ENCODE results near the gene AKAP8L.

AKAP8L gene

DNA sequence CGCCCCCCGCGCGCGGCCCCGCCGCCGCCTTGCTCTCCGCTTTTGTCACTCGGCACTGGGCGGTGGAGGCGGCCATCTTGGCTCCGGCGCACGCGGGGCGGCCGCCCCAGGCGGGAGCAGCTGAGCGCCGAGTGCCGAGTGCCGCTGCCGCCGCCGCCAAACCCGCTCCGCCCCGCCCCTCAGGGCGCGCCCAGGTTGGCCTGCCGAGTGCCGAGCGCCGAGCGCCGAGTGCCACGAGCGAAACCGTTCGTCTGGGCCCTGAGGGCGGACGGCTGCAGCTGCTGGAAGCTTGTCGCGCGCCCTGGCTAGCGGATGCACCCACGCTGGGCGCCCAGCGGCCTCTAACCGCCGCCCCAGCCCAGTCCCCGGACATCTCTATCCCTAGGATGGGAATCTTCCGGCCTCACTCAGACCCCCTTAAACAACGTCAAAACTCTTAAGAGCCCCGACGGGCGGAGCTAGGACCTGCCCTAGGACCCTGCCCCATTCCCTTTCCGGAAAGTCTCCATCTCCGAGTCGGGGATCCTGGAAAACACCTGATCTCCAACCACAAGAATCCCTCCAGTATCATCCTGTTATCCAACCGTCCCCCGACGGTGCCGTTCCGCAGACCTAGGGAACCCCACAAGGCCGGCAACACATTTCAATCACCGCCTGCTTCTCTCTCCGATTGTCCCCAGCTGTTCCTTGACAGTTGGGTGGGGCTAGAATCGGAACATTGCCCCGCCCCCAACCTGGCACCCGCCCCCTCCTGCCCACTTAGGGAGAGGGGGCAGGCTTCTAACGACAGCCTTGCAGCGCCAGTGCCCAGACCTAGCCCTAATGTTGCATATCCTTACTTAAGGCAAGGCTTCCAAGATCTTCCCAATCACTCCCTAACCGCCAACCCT is 14.1 kb upstream of the AKAP8L start:
- DNase-seq, result peak; percentile 91

DNA sequence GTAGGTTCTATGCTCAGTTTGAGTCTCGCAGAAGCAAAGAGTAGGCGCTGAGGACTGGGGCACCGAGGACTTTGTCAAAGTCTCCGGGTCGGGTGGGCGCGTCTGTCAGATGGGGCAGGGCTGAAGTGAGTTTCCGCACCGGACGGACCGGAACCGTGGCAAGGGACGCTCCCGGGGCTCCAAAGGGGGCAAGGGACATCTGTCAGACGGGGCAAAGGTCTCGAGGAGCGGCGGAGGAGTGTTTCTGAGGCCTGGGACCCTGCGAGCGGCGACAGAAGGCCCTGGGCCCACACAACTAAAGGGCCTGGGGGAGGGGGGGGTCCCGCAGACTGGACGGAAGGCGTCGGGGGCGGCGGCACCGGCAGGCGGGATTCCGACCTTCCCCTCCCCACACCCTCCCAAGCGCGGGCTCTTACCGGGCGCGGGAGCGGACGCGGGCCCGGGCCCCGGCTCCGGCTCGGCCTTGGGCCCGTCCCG is 13.3 kb upstream of the AKAP8L start:
- no peak for DNase-seq

DNA sequence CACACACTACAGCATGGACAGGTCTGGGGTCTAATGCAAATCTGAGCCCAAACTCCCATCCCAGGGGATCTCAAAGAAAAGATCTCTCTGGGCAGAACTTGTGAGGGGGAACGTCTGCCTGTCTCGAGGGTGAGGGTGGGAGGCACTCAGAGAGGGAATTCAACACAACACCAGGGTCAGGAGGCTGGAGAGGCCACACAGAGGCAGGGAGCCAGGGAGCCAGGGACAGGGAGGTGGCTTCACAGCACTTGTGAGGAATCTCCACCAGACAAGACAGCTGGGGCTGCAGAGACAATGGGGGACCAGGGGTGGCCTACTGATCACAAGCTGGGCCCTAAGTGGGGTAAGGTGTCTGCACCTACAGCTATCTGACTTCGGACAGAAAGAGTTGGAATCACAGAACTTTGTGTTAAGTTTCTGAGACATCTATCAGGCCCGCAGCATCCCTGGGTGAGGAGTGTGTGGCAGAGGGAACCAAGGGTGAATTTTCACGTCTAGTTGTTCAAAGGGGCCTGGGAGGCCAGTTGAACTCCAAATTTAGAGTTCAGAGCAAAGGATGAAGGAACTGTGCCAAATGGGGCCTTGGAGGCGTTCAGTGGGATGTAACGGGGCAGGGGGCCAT is 12.7 kb upstream of the AKAP8L start:
- no peak for DNase-seq

DNA sequence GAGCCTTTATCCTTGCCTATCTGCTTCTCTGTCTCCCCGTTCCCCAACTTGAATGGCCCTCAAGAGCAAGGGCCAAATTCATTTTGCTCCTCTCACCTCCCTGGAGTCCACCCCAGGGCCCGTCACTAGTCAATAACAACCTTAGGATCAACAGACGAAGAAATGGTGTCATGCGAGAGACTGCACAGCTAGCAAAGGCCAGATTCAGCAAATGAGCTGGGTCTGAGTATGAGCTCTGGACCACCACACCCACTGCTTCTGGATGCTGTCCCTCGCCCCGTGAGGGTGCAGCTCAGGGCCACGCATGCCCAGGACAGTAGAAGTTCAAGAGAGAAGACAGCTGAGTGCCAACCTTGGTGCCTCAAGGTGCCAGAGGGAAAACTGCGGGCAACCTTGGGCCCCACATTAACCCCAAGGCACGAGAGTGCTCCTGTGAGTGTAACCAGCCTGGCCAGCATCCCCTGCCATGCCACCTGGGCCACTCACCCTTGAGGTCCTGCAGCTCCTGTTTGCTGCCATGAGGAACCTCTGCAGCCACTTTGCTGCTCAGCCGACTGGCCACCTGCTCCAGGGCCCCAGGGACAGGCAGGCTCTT is 11.8 kb upstream of the AKAP8L start:
- DNase-seq, result no peak

DNA sequence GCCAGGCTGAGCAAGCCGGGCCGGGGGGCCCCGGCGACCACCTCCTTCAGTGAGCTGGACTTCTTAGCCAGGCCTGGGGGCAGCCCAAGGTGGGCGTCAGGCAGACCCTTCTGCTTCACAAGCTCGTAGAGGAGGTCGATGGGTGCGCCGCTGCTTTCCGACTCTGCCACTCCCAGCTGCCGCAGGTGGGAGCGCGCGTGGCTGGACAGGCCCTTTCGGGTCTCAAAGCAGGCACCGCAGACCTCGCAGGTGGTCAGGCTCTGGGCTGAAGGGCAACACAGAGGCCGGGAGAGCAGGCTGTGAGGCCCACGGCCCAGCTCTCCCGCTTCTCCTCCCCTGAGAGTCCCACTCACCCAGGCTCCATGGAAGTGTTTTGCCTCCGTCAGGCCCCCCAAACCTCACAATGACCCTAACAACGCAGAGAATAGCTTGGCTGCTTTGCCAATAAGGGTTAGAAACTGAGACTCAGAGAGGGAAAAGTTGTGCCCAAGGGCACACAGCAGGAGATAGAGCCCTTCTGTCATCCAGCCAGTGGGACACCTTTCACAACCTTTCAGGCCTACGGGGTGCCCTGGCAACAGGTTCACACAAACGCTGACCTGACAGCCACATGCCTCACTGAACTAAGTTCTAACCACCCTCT is 11.2 kb upstream of the AKAP8L start:
- no peak for DNase-seq

DNA sequence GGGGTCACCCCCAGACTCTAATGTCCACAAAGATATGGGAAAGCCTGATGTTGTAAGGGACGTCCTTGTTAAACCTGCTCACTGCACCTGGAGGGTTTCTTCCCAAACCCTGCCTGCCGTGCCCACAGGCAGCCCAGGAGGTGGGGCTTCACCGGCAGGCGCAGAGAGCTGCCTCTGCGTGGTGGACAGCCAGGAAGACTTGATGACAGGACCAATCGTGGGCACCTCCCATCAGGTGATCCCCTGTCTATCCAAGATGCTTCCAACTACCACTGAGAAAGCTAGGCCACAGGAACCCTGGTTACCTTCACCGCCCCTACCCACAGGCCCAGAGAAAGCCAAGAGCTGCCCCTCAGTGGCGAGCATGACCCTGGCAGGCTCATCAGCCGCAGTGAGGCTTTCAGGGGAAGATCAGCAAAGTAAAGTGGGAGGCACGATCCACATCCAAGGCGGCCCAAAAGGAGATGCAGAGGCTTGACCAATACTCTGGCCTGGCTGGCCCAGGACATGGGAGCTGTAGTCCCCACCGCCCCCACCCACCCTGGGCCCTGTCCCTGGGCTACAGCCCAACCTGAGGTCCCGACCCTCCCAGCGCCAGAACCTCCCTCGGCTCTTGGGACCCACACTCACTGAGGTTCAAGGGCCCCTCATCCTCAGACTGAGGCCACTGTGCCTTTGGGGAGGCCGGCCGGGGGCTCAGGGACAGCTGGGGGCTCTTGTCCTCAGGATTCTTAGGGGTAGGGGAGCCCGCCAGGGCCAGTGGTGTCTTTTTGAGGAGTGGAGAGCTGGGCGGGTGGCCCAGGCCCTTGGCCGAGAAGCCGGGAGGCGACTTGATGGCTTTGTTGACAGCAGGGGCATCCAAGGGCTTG is 10.4 kb upstream of the AKAP8L start:
- no peak for DNase-seq

DNA sequence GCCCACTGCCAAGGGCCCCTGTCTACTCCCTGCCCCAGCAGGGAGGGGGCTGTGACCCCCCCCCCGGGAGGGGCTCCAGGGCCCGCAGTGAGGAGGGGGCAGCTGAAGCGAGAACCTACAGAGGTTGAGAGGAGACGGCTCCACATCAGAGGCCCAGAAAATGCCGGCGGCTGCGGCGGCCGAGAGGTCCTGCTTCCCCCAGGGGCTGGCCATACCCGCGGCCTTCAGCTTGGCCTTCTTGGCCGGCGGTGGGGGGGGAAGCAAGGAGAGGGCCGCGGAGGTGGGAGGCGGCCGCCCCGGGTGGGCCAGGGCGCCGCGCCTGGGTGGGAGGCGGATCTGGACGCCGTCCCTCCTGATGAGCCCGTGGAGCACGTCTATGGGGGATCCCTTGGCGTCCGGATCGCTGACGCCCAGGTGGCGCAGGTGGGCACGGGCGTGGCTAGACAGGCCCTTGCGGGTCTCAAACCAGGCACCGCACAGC is 9.2 kb upstream of the AKAP8L start:
- DNase-seq, result no peak

DNA sequence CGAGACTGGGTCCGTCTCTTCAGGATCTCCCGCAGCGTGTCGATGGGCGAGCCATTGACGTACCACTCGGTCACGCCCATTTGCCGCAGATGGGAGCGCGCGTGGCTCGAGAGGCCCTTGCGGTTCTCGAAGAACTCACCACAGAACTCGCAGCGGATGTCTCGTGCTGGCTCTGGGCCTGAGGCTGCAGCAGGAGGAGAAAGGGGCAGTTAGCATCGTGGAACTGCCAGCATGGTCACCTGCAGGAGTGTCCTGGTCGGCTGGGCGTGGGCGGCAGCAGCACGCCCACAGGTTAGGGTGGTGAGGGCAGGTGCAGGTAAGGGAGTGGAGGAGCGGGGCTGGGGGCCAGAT is 8.5 kb upstream of the AKAP8L start:
- no peak for DNase-seq

DNA sequence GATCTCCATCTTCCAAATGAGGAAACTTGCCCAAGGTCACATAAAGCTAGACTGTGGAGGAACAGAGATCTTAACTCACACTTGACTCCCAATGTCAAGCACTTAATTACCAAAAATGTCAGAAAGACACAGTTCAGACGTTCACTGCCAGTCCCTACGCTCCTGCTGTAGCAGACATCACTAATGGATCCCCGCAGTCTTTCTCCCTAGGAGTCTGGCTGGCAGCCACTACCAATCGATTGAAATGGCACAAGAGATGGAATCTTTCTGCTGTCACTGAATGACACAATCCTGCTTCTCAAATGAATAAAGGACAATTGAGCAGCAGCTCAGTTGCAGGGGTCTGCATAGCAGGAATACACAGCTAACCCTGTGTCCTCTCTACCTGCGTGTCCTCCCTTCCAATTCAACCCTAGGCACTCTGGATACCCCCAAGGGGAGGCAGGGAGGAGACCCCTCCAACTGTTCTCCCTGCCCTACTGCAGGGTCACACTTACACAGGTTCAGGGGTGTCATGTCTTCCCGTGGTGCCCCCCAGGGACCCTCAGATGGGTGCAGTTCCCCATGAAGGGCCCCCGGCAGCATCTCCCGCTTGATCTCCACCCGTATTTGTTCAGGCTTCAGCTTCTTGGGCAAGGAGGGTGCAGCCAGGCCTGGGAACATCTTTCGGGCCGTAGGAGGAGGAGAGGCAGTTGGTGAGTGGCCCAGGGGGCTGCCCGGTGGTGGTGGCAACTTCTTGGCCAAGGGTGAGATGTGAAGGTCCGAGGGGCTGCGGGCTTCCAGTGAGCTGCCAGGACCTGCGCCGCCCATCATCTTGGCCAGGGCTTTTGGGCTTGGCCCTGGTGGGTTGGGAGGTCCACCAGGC is 7.9 kb upstream of the AKAP8L start:
- DNase-seq, result no peak

DNA sequence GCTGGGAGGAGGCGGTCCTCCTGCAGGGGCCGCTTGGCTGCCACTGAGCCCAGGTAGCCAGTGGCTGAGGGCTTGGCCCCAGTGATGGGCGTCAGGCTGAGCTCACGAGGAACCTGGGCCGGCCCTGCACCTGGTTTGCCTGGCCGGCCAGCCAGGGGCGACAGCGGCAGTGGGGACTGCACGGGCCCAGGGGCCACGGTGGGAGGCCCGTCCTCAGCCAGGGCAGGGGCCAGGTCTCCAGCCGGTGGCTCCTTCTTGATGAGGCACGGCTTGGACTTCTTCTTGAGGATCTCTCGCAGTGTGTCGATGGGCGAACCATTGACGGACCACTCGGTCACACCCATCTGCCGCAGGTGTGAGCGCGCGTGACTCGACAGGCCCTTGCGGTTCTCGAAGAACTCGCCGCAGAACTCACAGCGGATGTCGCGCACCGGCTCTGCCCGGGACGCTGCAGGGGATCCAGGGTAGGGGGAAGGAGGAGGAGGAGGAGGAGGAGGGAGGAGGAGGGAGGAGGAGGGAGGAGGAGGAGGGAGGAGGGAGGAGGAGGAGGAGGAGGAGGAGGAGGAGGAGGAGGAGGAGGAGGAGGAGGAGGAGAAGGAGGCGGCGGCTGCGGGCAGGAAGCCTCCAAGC is 6.6 kb upstream of the AKAP8L start:
- DNase-seq, result no peak

DNA sequence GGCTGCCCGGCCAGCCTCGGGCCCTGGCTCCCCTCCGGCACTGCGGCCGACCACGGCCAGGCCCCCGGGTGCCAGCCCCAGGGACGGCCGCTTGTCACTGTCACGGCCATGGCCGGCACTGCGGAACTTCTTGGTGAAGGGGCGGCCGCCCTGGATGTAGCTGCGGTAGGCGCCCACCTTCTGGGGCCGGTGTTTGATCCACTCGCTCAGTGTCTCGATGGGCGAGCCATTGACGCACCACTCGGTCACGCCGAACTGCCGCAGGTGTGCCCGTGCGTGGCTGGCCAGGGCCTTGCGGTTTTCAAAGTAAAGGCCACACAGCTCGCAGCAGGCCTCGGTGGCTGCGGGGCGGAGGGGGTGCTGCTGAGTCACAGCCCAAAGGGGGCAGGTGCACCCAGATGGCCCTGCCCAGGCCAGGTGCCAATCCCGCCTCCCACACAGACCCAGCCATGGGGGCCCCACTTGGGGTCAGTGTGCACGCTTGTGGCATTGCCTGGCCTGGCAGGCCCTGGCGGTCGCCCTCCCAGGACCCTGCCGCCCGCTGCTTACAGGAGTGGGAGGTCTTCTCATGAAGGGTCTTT is 6.0 kb upstream of the AKAP8L start:
- no peak for DNase-seq

DNA sequence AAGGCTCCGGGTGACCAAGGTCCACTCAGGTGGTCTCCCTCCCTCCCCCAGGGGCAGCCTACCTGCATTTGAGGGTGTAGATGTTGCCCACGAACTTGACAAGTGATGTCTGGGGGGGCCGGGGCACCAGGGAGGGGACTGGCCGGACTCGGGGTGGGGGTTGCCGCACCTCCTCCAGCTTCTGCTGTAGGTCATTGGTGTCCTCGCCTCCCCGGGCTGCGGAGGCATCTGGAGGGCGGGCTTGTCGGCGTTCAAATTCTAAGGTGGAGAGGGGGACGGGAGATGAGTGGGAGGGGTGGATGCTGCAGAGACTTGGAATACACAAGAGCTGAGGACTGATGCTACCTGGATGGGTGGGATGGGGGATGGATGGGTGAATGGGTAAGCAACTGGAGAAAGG is 5.3 kb upstream of the AKAP8L start:
- no peak for DNase-seq

DNA sequence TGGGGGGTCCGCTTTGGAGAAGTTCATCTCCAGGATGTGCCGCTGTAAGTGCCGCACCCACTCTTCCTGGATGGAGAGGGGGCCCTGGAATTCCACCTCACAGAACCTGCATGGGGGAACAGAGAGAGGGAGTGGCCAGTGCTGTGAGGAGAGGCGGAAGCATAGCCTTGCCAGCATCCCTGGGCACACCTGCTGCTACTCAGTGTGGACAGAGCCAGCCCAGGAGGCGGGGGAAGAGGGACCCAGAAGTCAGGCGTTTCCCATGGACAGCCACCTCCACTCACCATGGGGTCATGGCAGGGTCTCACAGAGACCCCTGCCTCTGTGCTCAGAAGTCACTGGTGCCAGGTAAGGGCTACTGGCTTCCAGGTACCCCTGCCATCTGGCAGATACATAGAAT is 4.3 kb upstream of the AKAP8L start:
- DNase-seq, result no peak

DNA sequence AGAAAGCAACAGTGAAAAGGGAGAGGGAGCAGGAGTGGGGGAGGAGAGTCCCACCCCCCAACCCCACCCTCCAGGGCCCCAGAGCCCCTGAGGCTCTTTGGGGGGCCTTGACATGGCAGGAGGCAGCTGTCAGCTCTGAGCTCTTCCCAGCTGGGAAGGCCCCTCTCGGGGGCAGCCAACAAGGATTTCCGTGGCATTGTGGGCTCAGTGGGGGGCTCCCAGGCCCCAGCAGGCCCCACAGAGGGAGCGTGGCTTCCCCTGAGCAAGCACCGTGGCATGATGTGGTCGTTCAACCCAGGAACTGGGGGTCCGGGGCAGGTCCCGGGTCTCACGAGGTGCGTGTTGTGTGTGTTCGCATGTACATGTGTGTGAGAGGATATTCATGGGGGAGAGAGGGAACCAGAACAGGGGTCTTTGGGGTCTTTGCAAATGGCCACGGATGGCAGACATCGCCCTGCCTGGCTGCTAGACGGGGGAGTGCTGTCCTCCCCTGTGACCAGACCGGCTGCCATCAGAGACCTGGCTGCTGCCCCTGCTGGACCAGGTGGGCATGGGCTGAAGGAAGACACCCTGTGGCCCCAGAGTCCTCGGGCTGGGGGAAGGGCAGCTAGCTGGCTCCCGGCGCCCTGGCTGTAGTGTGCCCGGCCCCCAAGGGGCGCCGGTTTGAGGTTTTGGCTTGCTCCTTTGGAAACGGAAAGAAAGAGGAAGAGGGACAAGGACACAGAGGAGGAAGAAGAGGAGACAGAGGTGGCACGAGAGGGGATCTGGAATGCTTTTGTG is 3.7 kb upstream of the AKAP8L start:
- DNase-seq, result no peak

DNA sequence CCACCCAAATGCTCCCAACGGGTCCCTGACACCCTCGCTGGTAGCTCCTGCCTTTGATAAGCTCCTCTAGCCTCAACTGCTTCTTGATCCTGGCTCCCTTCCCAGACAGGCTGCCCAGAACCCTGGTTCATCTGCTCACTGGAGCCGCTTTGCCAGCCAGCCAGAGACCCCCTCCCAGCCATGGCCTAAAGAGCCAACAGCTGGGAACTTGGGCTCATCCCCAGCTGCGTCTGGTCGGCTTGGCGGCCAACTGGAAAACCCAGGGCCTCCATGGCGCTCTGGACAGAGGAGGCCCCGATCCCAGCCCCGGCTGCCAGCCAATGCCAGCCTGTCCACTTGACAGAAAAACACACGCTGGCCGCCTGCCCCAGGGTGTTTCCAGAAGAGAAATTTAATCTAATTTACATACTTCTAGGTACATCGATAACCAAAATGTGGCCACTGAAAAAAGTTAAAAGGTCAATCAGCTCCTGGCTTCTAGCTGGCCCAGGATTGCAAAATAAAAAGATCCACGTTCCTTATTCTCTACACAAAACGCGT is 3.0 kb upstream of the AKAP8L start:
- no peak for DNase-seq

DNA sequence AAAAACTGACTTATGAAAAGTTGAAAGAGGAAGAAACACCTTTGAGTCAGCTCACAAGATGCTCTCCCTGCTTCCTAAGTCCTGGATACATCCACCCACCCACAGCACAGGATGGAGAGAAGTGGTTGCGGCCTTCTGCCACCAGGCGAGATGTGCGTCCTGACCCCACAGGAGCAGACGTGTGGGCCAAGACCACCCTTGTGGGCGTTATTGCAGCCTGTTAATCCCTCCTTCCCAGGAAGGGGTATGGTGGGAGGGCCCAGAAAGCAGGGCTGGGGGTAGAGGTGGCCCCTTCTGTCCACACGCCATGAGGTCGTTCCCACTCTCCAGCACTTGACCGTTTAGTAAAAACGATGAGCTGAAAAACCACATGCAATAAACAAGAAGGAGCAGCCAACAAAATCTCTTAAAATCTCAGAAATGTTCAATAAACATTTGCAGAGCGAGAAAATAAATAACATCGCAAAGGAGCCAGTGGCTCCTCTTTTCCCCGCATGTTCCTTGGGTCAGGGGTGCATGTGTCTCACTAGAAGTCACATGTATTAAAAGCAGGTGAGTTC is 2.4 kb upstream of the AKAP8L start:
- DNase-seq, result no peak

DNA sequence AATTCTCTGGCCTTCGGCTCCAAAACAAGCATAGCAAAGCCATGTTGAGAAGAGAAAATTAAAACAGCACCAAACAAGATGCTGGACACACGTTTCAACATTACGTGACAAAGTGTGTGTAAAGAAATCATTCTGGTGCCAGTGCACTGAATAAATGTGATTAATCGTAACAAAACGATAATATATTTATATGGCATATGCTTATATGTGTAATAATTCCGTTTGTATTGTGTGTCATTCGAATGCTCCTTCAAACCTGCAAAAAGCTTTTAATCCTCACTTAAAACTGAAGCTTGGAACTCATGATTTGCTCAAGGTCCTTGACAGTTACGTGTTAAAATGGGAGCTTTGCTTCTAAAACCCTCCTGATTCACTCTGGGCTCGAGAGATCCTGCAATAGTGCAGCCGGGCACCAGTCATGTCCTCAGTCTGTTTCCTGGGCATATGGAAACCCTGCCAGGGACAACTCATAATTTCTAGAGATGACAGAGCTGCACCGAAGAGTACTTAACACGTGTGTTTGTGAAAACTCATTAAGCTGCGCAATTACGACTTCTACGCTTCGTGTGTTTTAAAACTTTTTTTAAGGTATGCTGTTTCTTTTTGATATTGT is 731 bp upstream of the AKAP8L start:
- DNase-seq, result no peak

DNA sequence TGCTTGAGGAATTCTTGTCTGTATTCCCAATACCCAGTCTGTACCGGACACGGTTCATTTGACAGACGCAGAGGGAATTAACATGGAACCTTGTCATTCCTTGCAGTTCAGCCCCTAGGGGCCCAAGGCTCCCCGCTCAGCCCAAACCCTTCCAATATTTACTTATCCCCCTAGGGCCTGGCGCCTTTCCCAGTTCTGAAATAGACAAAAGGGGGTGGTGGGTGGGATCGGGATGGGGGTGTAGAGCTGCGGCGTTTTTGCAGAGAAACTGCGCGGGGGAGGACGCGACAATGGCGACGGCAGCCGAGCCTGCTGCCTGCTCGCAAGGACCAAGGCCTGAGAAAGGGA is 583 bp downstream of the AKAP8L start:
- DNase-seq, result no peak

DNA sequence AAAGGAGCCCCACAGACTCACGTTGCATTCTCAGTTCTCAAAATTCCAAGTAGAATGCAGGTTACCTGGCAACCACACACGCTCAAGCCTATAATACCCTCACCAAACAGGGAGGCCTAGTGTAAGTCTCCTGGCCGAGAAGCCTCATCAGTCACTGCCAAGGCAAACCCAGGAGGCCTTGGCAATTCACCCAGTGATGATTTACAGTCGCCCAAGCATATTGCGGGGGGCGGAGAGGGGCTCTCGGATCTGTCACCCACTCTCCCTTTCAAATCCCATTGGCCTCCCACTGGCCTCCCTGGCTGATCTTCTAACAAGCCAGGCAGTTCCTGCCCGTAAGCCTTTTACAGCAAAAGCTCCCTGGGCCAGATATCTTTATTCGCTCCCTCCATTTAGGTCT is 1.1 kb downstream of the AKAP8L start:
- no peak for DNase-seq

All from CD4-positive, alpha-beta T cell treated with Interleukin-4 for 4 hours (primary cell).